RWPE2 (cell line): ENCODE data around the gene COPZ1.

Experiments used
- ATAC-seq: fragments of 200-7000 bp; cut with Tn5 transposase; 3 replicates; pipeline ENCODE4 v1.9.1; 2021; ENCODE audit warnings: low read depth
- DNase-seq: peaks from one replicate; pipeline ENCODE4 v3.0.0-alpha.2; 2020; ENCODE audit warnings: low spot score
- H3K27ac ChIP-seq: fragments of 450-650 bp; 2 replicates; pipeline ENCODE4 v1.5.1; 2017; ENCODE audit warnings: mild to moderate bottlenecking; ENCODE audit not compliant: poor library complexity, severe bottlenecking
- H3K27me3 ChIP-seq: fragments of 250-450 bp; sonication (Bioruptor Pico); 2 replicates; pipeline ENCODE4 v1.5.1; 2021; ENCODE audit warnings: mild to moderate bottlenecking, moderate library complexity; ENCODE audit not compliant: insufficient read depth, poor library complexity, severe bottlenecking
- H3K36me3 ChIP-seq: fragments of 250-450 bp; sonication (Bioruptor Pico); 2 replicates; pipeline ENCODE4 v1.5.1; 2020; ENCODE audit warnings: low read depth, mild to moderate bottlenecking, moderate library complexity
- H3K4me1 ChIP-seq: fragments of 250-450 bp; sonication (Bioruptor Pico); 2 replicates; pipeline ENCODE4 v1.5.1; 2021; ENCODE audit warnings: mild to moderate bottlenecking, moderate library complexity; ENCODE audit not compliant: insufficient read depth, poor library complexity, severe bottlenecking
- H3K4me3 ChIP-seq: fragments of 250-450 bp; sonication (Bioruptor Pico); 2 replicates; pipeline ENCODE4 v1.5.1; 2021; ENCODE audit warnings: mild to moderate bottlenecking, moderate library complexity; ENCODE audit not compliant: severe bottlenecking
- H3K9me3 ChIP-seq: fragments of 250-450 bp; sonication (Bioruptor Pico); 2 replicates; pipeline ENCODE4 v1.5.1; 2021; ENCODE audit warnings: mild to moderate bottlenecking, moderate library complexity; ENCODE audit not compliant: severe bottlenecking
- CTCF ChIP-seq: fragments of 450-650 bp; IDR thresholded peaks from one replicate; pipeline ENCODE4 v1.5.1; 2017; ENCODE audit warnings: mild to moderate bottlenecking, moderate library complexity; ENCODE audit not compliant: poor library complexity, severe bottlenecking

Gene COPZ1

GRCh38 chr12:54379398-54380201, 54.7 kb downstream of the COPZ1 start:
- no peak overlapping the region for H3K4me3 ChIP-seq
- no peaks in the 10 kb centered on the region for H3K9me3 ChIP-seq
- peak; percentile 98 for TF ChIP-seq CTCF
- ATAC-seq, result peak; percentile 72
- peaks cover 16% of the 10 kb centered on the region for H3K4me1 ChIP-seq
- peak; percentile 83 for DNase-seq
- H3K27me3 ChIP-seq, result no peaks in the 10 kb centered on the region
- H3K27ac ChIP-seq, result no peak overlapping the region
- H3K36me3 ChIP-seq, result peaks cover 75% of the 10 kb centered on the region

GRCh38 chr12:54381136-54381535, 56.2 kb downstream of the COPZ1 start:
- no peak overlapping the region for H3K27ac ChIP-seq
- H3K4me1 ChIP-seq, result peaks cover 14% of the 10 kb centered on the region
- H3K27me3 ChIP-seq, result no peaks in the 10 kb centered on the region
- DNase-seq, result no peak
- no peak overlapping the region for H3K4me3 ChIP-seq
- no peaks in the 10 kb centered on the region for H3K9me3 ChIP-seq
- peaks cover 69% of the 10 kb centered on the region for H3K36me3 ChIP-seq
- no peak for ATAC-seq
- TF ChIP-seq CTCF, result no peak

GRCh38 chr12:54383041-54383609, 58.2 kb downstream of the COPZ1 start:
- H3K27me3 ChIP-seq, result no peaks in the 10 kb centered on the region
- H3K4me1 ChIP-seq, result peaks cover 21% of the 10 kb centered on the region
- ATAC-seq (peak; percentile 88), DNase-seq (no peak)
- H3K4me3 ChIP-seq, result no peak overlapping the region
- H3K27ac ChIP-seq, result peak overlapping the region; percentile 33
- H3K9me3 ChIP-seq, result no peaks in the 10 kb centered on the region
- H3K36me3 ChIP-seq, result peaks cover 52% of the 10 kb centered on the region
- no peak for TF ChIP-seq CTCF

GRCh38 chr12:54384591-54385041, 59.7 kb downstream of the COPZ1 start, which contains the start of gene ZNF385A:
ZNF385A (minus strand) TSS chr12:54384733; CDS start chr12:54384514, 219 bp downstream.
- ATAC-seq (no peak), DNase-seq (no peak)
- H3K27me3 ChIP-seq, result no peaks in the 10 kb centered on the region
- TF ChIP-seq CTCF, result no peak
- H3K27ac ChIP-seq, result peak within 1 kb of the TSS; percentile 33
- peaks cover 32% of the 10 kb centered on the region for H3K4me1 ChIP-seq
- no peak within 1 kb of the TSS for H3K4me3 ChIP-seq
- no peaks in the 10 kb centered on the region for H3K9me3 ChIP-seq
- H3K36me3 ChIP-seq, result peaks cover 42% of the 10 kb centered on the region
